ENCODE results near the gene PACRG. TPM values are rescaled to one million over a fixed set of nuclear protein-coding genes. Genes with fewer than 3 reads are reported as not detected.

The PACRG gene
- total RNA-seq, 1 donor = 1.4 TPM

DNA sequence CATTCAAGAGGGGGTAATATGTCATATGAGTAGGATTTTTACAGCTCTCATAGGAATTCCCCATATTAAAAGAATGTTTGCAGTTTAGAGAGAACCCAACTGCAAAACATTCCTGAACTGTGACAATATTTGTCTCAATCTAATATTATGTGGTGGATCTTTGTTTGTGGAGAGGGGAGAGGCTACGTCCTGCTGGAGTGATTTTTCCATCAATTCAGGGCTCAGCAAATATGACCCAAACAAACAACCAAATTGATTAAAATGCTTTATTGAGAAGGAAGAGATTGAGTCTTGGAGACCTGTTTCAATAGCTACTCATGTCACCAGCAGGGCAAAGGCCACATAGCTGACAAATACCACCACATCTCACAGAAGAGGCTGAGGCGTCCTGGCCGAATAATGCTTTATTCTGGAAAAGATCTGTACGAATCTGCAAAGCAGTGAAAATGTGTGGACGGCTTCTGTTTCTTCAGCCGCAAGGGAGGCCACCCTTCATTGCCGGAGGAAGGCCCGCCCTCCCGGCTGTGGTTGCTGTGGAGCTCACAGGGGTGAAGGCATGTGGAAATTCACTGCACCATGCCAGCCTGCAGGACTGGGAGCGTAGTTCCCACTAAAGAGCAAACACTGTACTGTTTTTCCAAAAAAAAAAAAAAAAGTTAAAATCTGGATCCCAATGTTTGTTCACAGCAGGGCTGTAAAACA, 597.1 kb downstream of the PACRG start:
- no peaks in the 10 kb centered on the region for H3K27me3 ChIP-seq (ENCODE audit: insufficient read depth, low read length)
- peak; percentile 92 for DNase-seq (ENCODE audit: insufficient read length, low spot score, missing footprints)
- H3K79me2 ChIP-seq (ENCODE audit: insufficient read depth, low read length) = no peaks in the 10 kb centered on the region
- peak overlapping the region; percentile 77 for H3K4me2 ChIP-seq (ENCODE audit: insufficient read depth, low read length)
- H3K4me1 ChIP-seq (ENCODE audit: insufficient read depth, low read length) = peaks cover 13% of the 10 kb centered on the region
- no peaks in the 10 kb centered on the region for H3K9me3 ChIP-seq (ENCODE audit: low read depth, low read length)
- TF ChIP-seq, protein P1, sequence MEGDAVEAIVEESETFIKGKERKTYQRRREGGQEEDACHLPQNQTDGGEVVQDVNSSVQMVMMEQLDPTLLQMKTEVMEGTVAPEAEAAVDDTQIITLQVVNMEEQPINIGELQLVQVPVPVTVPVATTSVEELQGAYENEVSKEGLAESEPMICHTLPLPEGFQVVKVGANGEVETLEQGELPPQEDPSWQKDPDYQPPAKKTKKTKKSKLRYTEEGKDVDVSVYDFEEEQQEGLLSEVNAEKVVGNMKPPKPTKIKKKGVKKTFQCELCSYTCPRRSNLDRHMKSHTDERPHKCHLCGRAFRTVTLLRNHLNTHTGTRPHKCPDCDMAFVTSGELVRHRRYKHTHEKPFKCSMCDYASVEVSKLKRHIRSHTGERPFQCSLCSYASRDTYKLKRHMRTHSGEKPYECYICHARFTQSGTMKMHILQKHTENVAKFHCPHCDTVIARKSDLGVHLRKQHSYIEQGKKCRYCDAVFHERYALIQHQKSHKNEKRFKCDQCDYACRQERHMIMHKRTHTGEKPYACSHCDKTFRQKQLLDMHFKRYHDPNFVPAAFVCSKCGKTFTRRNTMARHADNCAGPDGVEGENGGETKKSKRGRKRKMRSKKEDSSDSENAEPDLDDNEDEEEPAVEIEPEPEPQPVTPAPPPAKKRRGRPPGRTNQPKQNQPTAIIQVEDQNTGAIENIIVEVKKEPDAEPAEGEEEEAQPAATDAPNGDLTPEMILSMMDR (IDR thresholded peaks at IDR 0.05; ENCODE audit: extremely low read depth, low read depth, low read length) = no peak
- H3K4me3 ChIP-seq (ENCODE audit: insufficient read depth, low read length) = peak overlapping the region; percentile 59
- no peaks in the 10 kb centered on the region for H3K36me3 ChIP-seq (ENCODE audit: insufficient read depth, low read length)
- H2AFZ ChIP-seq (ENCODE audit: low read length) = peak overlapping the region; percentile 86
- H3K27ac ChIP-seq (ENCODE audit: low read depth, low read length) = peak overlapping the region; percentile 46
- H4K20me1 ChIP-seq (ENCODE audit: insufficient read depth, low read length) = no peaks in the 10 kb centered on the region

DNA sequence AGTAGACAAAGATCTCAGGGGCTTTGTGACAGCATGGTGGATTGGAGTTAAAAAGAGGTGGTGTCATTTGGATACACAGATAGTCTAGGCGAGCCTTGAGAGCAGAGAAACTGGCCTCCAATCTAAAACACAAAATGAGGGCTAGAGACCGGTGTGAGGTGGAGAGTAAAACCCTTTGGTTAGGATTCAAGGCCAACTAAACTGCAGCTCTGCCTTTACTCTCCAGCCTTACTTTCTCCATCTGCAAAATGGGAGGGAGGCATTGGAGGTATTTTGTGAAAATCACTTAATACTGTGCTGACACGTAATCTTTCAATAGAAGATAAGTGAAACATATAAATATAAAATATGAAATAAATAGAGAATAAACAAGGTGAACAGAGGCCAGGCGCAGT, 597.6 kb downstream of the PACRG start:
- TF ChIP-seq, protein P1 (IDR thresholded peaks at IDR 0.05; ENCODE audit: extremely low read depth, low read depth, low read length) = no peak
- H3K36me3 ChIP-seq (ENCODE audit: insufficient read depth, low read length) = no peaks in the 10 kb centered on the region
- H3K4me3 ChIP-seq (ENCODE audit: insufficient read depth, low read length) = peak overlapping the region; percentile 19
- H2AFZ ChIP-seq (ENCODE audit: low read length) = peak overlapping the region; percentile 86
- no peaks in the 10 kb centered on the region for H3K9me3 ChIP-seq (ENCODE audit: low read depth, low read length)
- peaks cover 13% of the 10 kb centered on the region for H3K4me1 ChIP-seq (ENCODE audit: insufficient read depth, low read length)
- H3K79me2 ChIP-seq (ENCODE audit: insufficient read depth, low read length) = no peaks in the 10 kb centered on the region
- peak overlapping the region; percentile 77 for H3K4me2 ChIP-seq (ENCODE audit: insufficient read depth, low read length)
- no peaks in the 10 kb centered on the region for H4K20me1 ChIP-seq (ENCODE audit: insufficient read depth, low read length)
- peak overlapping the region; percentile 46 for H3K27ac ChIP-seq (ENCODE audit: low read depth, low read length)
- no peaks in the 10 kb centered on the region for H3K27me3 ChIP-seq (ENCODE audit: insufficient read depth, low read length)
- no peak for DNase-seq (ENCODE audit: insufficient read length, low spot score, missing footprints)

DNA sequence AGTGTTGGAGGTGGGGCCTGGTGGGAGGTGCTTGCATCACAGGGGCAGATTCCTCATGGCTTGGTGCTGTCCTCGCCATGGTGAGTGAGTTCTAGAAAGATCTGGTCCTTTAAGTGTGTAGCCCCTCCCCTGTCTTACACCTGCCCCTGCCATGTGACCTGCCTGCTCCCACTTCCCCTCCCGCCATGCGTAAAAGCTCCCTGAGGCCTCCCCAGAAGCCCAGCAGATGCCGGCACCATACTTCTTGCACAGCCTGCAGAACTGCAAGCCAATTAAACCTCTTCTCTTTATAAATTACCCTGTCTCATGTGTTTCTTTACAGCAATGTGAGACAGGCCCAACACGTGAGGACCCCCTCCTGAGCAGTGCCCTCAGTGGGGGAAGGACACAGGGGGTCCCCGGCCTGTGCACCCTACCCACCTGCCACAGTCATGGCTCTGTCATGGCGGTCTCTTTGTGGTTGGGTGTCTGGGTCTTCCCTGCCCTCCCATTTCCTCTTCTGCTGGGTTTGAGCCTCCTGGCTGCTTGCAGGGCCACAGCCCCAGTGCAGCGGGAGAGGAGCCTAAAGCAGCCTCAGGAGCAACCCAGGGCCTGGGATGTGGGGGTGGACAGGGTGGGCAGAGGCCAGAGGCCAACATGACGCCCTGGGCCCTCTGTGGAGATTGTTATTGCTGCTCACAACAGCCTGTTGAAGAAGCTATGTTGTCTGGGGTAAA, 599.5 kb downstream of the PACRG start:
- H3K27me3 ChIP-seq (ENCODE audit: insufficient read depth, low read length) = no peaks in the 10 kb centered on the region
- DNase-seq (ENCODE audit: insufficient read length, low spot score, missing footprints) = no peak
- no peak overlapping the region for H2AFZ ChIP-seq (ENCODE audit: low read length)
- TF ChIP-seq, protein P1 (IDR thresholded peaks at IDR 0.05; ENCODE audit: extremely low read depth, low read depth, low read length) = no peak
- H3K4me1 ChIP-seq (ENCODE audit: insufficient read depth, low read length) = peaks cover 13% of the 10 kb centered on the region
- no peak overlapping the region for H3K27ac ChIP-seq (ENCODE audit: low read depth, low read length)
- H3K4me3 ChIP-seq (ENCODE audit: insufficient read depth, low read length) = no peak overlapping the region
- no peaks in the 10 kb centered on the region for H4K20me1 ChIP-seq (ENCODE audit: insufficient read depth, low read length)
- H3K79me2 ChIP-seq (ENCODE audit: insufficient read depth, low read length) = no peaks in the 10 kb centered on the region
- no peaks in the 10 kb centered on the region for H3K9me3 ChIP-seq (ENCODE audit: low read depth, low read length)
- no peak overlapping the region for H3K4me2 ChIP-seq (ENCODE audit: insufficient read depth, low read length)
- no peaks in the 10 kb centered on the region for H3K36me3 ChIP-seq (ENCODE audit: insufficient read depth, low read length)

DNA sequence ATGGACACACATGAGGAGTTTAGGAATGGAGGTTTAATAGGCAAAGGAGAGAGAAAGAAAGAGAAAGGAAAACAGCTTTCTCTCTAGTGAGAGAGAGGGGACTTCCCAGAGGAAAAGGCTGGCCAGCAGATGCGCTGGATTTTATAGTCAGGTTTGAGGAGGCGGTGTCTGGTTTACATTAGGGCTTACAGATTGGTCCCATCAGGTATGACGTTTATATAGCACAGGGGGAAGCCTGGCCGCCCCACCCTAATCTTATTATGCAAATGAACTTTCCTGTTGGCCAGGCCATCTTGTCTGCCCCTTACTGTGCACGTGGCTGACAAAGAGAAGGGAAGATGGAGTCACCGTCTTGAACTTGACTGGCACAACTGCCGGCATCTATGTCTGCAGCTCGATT, 600.1 kb downstream of the PACRG start:
- Histone ChIP-seq H3K27ac (ENCODE audit: low read depth, low read length) (no peak overlapping the region), H3K36me3 (ENCODE audit: insufficient read depth, low read length) (no peaks in the 10 kb centered on the region), H3K4me3 (ENCODE audit: insufficient read depth, low read length) (no peak overlapping the region), H4K20me1 (ENCODE audit: insufficient read depth, low read length) (no peaks in the 10 kb centered on the region), H3K9me3 (ENCODE audit: low read depth, low read length) (no peaks in the 10 kb centered on the region), H3K79me2 (ENCODE audit: insufficient read depth, low read length) (no peaks in the 10 kb centered on the region), H2AFZ (ENCODE audit: low read length) (no peak overlapping the region), H3K4me2 (ENCODE audit: insufficient read depth, low read length) (no peak overlapping the region), H3K4me1 (ENCODE audit: insufficient read depth, low read length) (peaks cover 13% of the 10 kb centered on the region), H3K27me3 (ENCODE audit: insufficient read depth, low read length) (no peaks in the 10 kb centered on the region)
- TF ChIP-seq, protein P1 (IDR thresholded peaks at IDR 0.05; ENCODE audit: extremely low read depth, low read depth, low read length) = no peak
- DNase-seq (ENCODE audit: insufficient read length, low spot score, missing footprints) = no peak
